Measurements from ENCODE around the gene DMRT3.

Gene DMRT3

GRCh38 chr9:1005043-1005667, 28.7 kb downstream of the DMRT3 start:
- DNase-seq, result peak; percentile 65 to 87 (median 75)

- no peak for DNase-seq
Observed at GRCh38 chr9:1007312-1007711, 30.9 kb downstream of the DMRT3 start.

- peak in 2 of 4 experiments; percentile 57 to 69 for DNase-seq
Observed at GRCh38 chr9:1008216-1008615, 31.8 kb downstream of the DMRT3 start.

GRCh38 chr9:1009101-1009707, 32.7 kb downstream of the DMRT3 start:
- DNase-seq, result peak; percentile 86 to 94 (median 90)

- peak; percentile 20 to 50 (median 35) for DNase-seq
Observed at GRCh38 chr9:1013021-1013420, 36.6 kb downstream of the DMRT3 start.

- no peak for DNase-seq
Observed at GRCh38 chr9:1014225-1014624, 37.8 kb downstream of the DMRT3 start.

- no peak for DNase-seq
Observed at GRCh38 chr9:1014640-1015039, 38.2 kb downstream of the DMRT3 start.

DNA sequence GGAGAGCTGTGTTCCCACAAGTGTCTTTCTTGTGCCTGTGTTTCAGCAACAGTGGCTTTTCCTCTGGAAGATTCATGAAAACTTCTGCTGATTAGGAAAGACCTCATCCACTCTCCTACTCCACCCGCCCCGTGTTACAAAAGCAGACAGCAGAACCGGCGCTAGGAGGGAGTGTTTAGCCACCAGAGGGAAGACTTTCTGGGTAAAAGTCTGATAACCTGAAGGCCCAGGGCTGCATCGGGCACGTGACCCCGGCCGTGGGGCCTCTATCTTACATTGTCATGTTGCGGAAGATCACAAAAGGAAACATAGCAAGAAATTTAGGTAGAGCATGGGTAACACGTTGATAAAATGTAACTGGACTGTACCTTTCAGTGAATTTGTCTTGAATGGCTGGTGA, 41.7 kb downstream of the DMRT3 start:
- peak in 3 of 4 experiments; percentile 6 to 55 (median 19) for DNase-seq

- no peak for DNase-seq
Observed at GRCh38 chr9:1024112-1024511, 47.7 kb downstream of the DMRT3 start.

DNA sequence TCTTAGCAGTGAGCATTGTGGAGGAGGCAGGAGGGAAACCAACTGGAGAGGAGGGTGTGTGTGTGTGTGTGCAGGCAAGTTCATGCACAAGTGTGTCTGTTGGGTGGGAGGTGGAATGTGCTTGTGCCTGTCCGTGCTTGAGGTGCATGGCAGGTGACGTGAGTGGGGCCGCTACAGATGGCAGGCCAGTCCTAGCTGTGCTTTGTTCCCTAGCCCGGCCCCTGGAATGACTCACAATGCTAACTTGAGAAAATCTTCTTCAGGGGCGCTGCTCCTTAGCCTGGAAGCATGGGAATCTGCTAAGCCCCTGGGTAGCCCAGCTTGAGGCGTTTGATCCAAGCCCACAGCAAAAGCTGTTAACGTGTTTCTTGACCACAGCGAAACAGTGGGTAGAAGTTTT, 48.7 kb downstream of the DMRT3 start:
- DNase-seq, result no peak

GRCh38 chr9:1026219-1026618, 49.8 kb downstream of the DMRT3 start:
- no peak for DNase-seq

DNA sequence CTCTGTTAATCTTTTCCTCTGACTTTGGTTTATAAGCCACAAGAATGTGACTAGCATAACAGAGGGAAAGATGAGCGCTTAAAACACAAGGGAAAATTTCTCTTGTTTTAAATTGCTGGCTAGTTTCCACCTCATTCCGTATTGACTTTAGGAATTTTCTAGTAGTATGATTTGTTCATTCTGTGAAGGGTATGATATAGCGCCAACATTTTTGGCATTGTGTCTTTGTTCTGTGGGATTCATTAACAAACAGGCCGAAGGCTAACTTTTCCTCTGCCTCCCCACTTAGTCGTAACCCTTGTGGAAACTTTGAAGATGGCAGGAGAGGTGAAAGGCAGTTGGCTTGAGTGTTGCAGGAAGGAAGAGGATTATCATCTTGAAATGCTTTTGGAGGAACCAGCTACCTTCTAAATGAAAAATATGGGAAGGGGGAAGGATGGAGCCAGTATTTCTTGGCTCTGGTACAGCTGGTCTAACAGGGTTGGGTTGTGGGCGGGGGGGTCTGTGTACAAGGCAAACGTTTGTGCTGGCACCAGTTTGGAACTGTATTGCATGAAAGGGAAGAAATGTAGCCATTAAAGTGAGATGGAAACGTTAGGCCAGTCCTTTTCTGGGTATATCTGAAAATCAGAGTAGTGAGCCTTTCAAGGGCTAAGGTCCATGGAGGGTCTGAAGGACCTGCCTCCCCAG, 52.2 kb downstream of the DMRT3 start:
- DNase-seq, result no peak

DNA sequence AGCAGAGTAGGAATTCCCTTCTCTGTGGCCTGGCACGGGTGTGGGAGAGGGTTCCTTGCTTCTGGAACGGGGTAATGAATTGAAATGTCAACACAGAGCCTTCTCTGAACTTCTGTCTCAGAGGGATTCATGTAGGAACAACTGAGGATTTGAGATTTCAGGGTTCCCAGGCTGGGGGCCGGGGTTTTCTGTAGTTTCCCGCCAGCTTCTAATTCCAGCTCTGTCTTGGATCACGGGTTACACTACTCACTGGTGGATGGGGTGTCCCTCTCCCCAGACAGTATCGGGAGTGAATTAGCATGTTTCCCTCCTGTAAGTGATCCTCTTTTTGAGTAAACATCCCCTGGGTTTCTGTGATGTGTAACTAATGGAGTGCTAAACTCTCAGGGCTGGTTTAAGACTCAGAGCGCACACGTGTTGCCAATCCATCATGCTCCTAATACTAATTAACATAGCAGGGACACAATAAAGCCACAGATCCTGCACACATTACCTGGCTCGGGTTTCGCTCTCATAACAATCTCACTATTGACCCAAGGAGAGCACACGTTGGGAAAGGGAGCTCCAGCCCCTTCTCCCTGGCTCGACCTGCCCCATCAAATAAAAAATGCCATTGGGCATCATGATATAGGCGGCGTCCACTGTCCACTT, 55.6 kb downstream of the DMRT3 start:
- DNase-seq, result no peak

- no peak for DNase-seq
Observed at GRCh38 chr9:1034271-1034670, 57.8 kb downstream of the DMRT3 start.

- DNase-seq, result no peak
Observed at GRCh38 chr9:1039589-1039988, 63.1 kb downstream of the DMRT3 start.

Data from suppressor macrophage (primary cell).